Endometrium (tissue), 2 donors: ENCODE results near the gene ZHX3.

Experiments used
- FAIRE-seq: peaks from 2 replicates; lab custom pipeline; 2012; peaks lifted over from hg19 to GRCh38; lab: Jason Lieb, UNC
- donor health status: control.
- donor health status: control.

ZHX3 gene

GRCh38 chr20:41290804-41291389, 26.6 kb downstream of the ZHX3 start:
- FAIRE-seq: no peak

GRCh38 chr20:41287327-41287726, 30.2 kb downstream of the ZHX3 start:
- no peak for FAIRE-seq

- no peak for FAIRE-seq
Observed at GRCh38 chr20:41286240-41286851, 31.2 kb downstream of the ZHX3 start.

GRCh38 chr20:41279546-41280225, 37.8 kb downstream of the ZHX3 start:
- no peak for FAIRE-seq

- FAIRE-seq: no peak
Observed at GRCh38 chr20:41278936-41279335, 38.6 kb downstream of the ZHX3 start.

- no peak for FAIRE-seq
Observed at GRCh38 chr20:41277049-41277448, 40.5 kb downstream of the ZHX3 start.

- no peak for FAIRE-seq
Observed at GRCh38 chr20:41276317-41276751, 41.2 kb downstream of the ZHX3 start.

- no peak for FAIRE-seq
Observed at GRCh38 chr20:41275301-41275731, 42.2 kb downstream of the ZHX3 start.

- FAIRE-seq: no peak
Observed at GRCh38 chr20:41274152-41274551, 43.4 kb downstream of the ZHX3 start.

GRCh38 chr20:41273445-41273844, 44.1 kb downstream of the ZHX3 start:
- FAIRE-seq: no peak

- no peak for FAIRE-seq
Observed at GRCh38 chr20:41272339-41272738, 45.2 kb downstream of the ZHX3 start.

- no peak for FAIRE-seq
Observed at GRCh38 chr20:41268917-41269652, 48.4 kb downstream of the ZHX3 start.

GRCh38 chr20:41268402-41268801, 49.1 kb downstream of the ZHX3 start:
- no peak for FAIRE-seq

- no peak for FAIRE-seq
Observed at GRCh38 chr20:41265938-41266337, 51.6 kb downstream of the ZHX3 start.

- no peak for FAIRE-seq
Observed at GRCh38 chr20:41264819-41265218, 52.7 kb downstream of the ZHX3 start.

GRCh38 chr20:41261790-41262717, 55.5 kb downstream of the ZHX3 start:
- FAIRE-seq: no peak

GRCh38 chr20:41261260-41261659, 56.3 kb downstream of the ZHX3 start:
- no peak for FAIRE-seq

- FAIRE-seq: no peak
Observed at GRCh38 chr20:41260734-41261220, 56.8 kb downstream of the ZHX3 start.

GRCh38 chr20:41259309-41259708, 58.2 kb downstream of the ZHX3 start:
- no peak for FAIRE-seq

GRCh38 chr20:41258474-41258873, 59.1 kb downstream of the ZHX3 start:
- no peak for FAIRE-seq

GRCh38 chr20:41256516-41256915, 61.0 kb downstream of the ZHX3 start:
- FAIRE-seq: no peak

GRCh38 chr20:41255655-41256054, 61.9 kb downstream of the ZHX3 start:
- FAIRE-seq: no peak
